ENCODE data around the gene MRPS5. TPM values are rescaled to one million over a fixed set of nuclear protein-coding genes. Genes with fewer than 3 reads are reported as not detected.

Gene MRPS5
- total RNA-seq, 6 experiments from 2014 or later, result 36.1 to 52.1 (median 47.9) TPM

DNA sequence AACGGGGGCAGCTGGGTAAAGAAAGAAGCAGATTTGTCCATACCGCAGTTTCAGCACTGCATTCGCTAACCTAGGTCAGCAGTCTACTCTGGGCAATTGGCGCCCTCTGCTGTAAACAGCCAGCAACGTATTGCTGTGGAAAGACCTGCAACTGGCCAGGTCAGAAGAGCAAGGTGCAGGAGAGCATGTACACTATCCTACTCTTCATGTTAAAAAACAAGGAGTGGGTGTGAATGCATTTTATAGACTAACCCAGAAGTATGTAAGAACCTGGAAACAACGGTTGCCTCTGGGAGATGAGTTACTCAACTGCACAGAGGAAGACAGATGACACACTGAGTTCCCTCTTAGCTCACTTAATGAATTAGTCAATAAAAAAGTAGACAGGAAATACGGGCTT, 6.2 kb downstream of the MRPS5 start:
- 8% methylated on average over 7 of the region's 7 CpGs for WGBS (ENCODE audit: insufficient coverage, low coverage, low lambda C conversion rate, missing lambda C conversion rate)
- Histone ChIP-seq H3K27me3 (no peaks in the 10 kb centered on the region), H3K36me3 (peaks cover 0 to 42% (median 23%) of the 10 kb centered on the region in 4 donors), H3K4me1 (peaks cover 0 to 16% (median 4%) of the 10 kb centered on the region in 4 donors), H3K27ac (no peak overlapping the region), H3K9me3 (no peaks in the 10 kb centered on the region), H3K4me3 (no peak overlapping the region)
- ATAC-seq, result peak; percentile 99 to 100 (median 100)
- TF ChIP-seq POLR2A (IDR thresholded peaks at IDR 0.05), result no peak
- TF ChIP-seq, protein P1, sequence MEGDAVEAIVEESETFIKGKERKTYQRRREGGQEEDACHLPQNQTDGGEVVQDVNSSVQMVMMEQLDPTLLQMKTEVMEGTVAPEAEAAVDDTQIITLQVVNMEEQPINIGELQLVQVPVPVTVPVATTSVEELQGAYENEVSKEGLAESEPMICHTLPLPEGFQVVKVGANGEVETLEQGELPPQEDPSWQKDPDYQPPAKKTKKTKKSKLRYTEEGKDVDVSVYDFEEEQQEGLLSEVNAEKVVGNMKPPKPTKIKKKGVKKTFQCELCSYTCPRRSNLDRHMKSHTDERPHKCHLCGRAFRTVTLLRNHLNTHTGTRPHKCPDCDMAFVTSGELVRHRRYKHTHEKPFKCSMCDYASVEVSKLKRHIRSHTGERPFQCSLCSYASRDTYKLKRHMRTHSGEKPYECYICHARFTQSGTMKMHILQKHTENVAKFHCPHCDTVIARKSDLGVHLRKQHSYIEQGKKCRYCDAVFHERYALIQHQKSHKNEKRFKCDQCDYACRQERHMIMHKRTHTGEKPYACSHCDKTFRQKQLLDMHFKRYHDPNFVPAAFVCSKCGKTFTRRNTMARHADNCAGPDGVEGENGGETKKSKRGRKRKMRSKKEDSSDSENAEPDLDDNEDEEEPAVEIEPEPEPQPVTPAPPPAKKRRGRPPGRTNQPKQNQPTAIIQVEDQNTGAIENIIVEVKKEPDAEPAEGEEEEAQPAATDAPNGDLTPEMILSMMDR (IDR thresholded peaks at IDR 0.05), result peak; percentile 58 to 84 (median 74)
- intact Hi-C loops (cut with DNase I), result no loop called here
- DNase-seq, result peak; percentile 72 to 83 (median 82)

DNA sequence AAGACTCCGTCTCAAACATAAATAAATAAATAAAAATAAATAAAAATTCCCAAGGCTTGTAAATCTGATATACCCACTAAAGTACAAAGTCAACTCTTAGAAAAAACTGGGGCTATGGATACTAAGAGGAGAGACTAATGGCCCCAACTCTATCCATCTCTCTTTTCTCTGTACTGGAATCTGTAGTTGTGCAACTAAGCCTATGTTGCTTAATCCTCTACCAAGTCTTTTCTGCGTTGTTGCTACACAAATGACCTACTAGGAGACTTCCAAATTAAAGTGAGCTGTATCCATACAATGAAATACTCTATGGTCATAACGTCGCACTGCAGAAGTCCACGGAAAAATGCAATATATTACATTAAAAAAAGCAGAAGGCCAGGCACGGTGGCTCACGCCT, 8.1 kb downstream of the MRPS5 start:
- Histone ChIP-seq H3K36me3 (peaks cover 3 to 61% (median 35%) of the 10 kb centered on the region in 4 donors), H3K27ac (no peak overlapping the region), H3K27me3 (no peaks in the 10 kb centered on the region), H3K4me1 (no peaks in the 10 kb centered on the region), H3K4me3 (no peak overlapping the region), H3K9me3 (no peaks in the 10 kb centered on the region)
- DNase-seq (no peak), ATAC-seq (no peak)
- intact Hi-C loops (cut with DNase I), result no loop called here
- TF ChIP-seq, protein P1 (IDR thresholded peaks at IDR 0.05), result no peak
- TF ChIP-seq POLR2A (IDR thresholded peaks at IDR 0.05), result no peak
- 72% methylated on average over 7 of the region's 7 CpGs for WGBS (ENCODE audit: insufficient coverage, low coverage, low lambda C conversion rate, missing lambda C conversion rate)

DNA sequence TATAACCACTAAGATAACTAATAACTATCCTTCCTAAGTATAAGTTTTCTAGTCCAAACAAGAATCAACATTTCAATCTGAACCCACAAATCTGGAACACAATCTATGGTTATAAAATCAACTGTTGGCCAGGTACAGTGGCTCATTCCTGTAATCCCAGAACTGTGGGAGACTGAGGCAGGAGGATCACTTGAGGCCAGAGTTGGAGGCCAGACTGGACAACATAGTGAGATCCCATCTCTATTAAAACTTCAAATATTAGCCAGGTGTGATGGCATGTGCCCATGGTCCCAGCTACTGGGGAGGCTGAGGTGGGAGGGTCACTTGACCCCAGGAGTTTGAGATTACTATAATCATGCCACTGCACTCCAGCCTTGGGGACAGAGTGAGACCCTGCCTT, 11.2 kb downstream of the MRPS5 start:
- Histone ChIP-seq H3K27ac (no peak overlapping the region), H3K27me3 (no peaks in the 10 kb centered on the region), H3K9me3 (no peaks in the 10 kb centered on the region), H3K4me1 (no peaks in the 10 kb centered on the region), H3K4me3 (no peak overlapping the region), H3K36me3 (peaks cover 8 to 92% (median 55%) of the 10 kb centered on the region in 4 donors)
- intact Hi-C loops (cut with DNase I), result no loop called here
- DNase-seq (no peak), ATAC-seq (no peak)
- TF ChIP-seq, protein P1 (IDR thresholded peaks at IDR 0.05), result no peak
- no peak for TF ChIP-seq POLR2A (IDR thresholded peaks at IDR 0.05)

DNA sequence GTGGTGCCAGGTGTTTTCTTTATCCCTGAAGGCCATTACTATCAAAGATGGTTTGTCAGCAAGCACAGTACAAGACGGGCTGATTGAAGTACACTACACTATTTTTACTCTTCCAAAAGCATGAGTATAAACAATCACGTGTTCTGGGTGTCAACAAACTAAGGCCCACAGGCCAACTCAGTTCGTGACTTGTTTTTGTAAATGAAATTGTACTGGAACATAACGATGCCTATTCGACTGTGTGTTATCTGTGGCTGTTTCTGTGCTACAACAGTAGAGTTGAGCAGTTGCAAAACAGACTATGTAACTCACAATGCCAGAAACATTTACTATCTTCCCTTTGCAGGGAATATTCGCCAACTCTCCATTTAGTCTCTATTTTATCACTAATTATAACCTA, 12.3 kb downstream of the MRPS5 start:
- peaks cover 8 to 95% (median 54%) of the 10 kb centered on the region in 4 donors for H3K36me3 ChIP-seq
- no peak for TF ChIP-seq POLR2A (IDR thresholded peaks at IDR 0.05)
- TF ChIP-seq, protein P1 (IDR thresholded peaks at IDR 0.05), result no peak

DNA sequence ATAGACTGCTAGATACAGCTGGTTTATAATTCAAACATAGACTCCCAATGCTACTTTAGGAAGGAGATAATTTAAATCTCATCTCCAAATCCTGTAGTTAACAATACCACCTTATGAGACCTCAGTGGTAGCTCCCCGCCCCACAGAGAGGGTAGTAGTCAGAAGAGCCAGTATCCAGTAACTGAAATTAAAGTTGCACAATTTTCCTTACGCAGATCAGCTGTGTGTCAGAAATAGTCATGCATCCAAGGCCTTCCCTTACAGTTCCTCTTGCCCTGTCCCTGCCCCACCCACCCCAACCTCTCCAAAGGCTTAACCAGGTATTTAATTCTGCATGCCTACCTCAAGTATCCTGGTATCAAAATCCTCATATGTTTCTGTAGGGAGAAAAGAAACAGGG, 15.5 kb downstream of the MRPS5 start:
- Histone ChIP-seq H3K27ac (no peak overlapping the region), H3K4me1 (no peaks in the 10 kb centered on the region), H3K27me3 (no peaks in the 10 kb centered on the region), H3K4me3 (no peak overlapping the region), H3K36me3 (peaks cover 8 to 99% (median 55%) of the 10 kb centered on the region in 4 donors), H3K9me3 (no peaks in the 10 kb centered on the region)
- TF ChIP-seq, protein P1 (IDR thresholded peaks at IDR 0.05), result no peak
- TF ChIP-seq POLR2A (IDR thresholded peaks at IDR 0.05), result no peak
- ATAC-seq, result no peak
- intact Hi-C loops (cut with DNase I), result no loop called here
- no peak for DNase-seq
- 70% methylated on average over 2 of the region's 2 CpGs for WGBS (ENCODE audit: insufficient coverage, low coverage, low lambda C conversion rate, missing lambda C conversion rate)

More for the DNA sequence above, 12.3 kb downstream of the MRPS5 start:
- H3K4me1 ChIP-seq, result no peaks in the 10 kb centered on the region
- intact Hi-C loops (cut with DNase I), result no loop called here
- no peak overlapping the region for H3K4me3 ChIP-seq
- no peak for DNase-seq
- peak; percentile 12 to 47 (median 30) for ATAC-seq
- whole genome bisulfite sequencing (ENCODE audit: insufficient coverage, low coverage, low lambda C conversion rate, missing lambda C conversion rate), result 53% methylated on average over 6 of the region's 6 CpGs
- no peaks in the 10 kb centered on the region for H3K9me3 ChIP-seq
- no peaks in the 10 kb centered on the region for H3K27me3 ChIP-seq
- H3K27ac ChIP-seq, result no peak overlapping the region

Data from right lobe of liver (tissue), 6 donors.